GM18861 (cell line): ENCODE results near the gene BEX3.
A peak's percentile ranks its signal among the peaks of the same experiment; 100 is the strongest.
"Not testable (repeated sequence)": the region's sequence is repeated elsewhere in the genome, so short reads cannot be mapped to it uniquely, and the experiment has no call there.

Experiments used
- ATAC-seq: cut with Tn5 transposase; IDR thresholded peaks from one replicate; pipeline ENCODE4 v1.9.1; 2021; ENCODE audit not compliant: unreplicated experiment

Gene BEX3

DNA sequence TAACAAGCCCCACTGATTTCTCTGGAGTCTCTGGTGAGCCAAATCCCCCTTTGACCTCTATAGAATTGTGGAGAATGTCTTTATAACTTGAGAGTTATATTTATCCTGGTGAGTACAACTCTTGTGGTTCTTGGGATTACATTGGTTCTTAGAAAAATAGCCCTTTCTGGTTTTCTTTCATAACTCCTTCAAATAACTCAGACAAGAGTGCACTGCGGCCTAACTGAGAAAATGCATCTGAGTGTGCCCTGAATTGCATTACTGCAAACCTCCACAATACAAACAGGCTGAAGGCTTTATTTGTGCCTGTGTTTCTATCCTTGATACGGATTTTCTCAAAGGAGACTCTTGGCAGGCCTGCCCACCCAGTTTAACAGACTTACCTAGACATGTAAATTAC, 2.7 kb downstream of the BEX3 start:
- ATAC-seq: no peak

DNA sequence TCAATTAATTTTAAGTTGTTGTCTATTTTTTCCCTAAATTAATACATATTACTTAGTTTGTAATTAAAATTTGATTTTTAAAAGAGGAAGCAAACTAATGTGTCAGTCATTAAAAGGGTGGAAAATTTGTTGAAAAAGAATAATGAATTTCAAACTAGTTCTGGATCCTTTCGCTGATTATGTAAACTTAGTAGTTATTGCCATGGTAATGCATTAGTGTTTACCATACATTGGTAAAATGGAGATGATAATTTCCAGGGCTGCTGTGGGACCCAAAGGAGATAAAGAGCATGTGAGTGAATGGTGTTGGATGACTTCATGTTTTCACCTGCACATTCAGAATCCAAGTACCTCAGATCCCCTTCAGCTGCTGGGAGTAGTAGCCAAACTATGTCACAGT, 6.5 kb downstream of the BEX3 start:
- no peak for ATAC-seq

DNA sequence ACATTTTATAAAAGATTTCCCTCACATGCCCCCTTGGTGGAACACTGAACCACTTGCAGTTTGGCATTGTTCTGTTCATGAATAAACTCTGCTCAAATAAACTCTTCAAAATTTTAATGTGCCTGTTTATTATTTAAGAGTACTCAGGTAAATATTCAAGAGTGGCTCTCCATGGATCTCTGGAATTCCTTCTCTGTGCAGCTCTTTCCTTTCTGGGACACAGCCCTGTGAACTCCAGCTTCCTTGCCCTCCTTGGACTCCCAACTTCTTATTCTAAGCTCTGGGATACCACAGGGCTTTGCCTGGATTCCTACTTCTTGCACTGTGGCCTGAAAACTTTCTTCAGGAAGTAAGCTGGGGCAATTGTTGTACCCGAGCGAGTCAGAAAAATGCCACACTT, 8.3 kb downstream of the BEX3 start:
- no peak for ATAC-seq

DNA sequence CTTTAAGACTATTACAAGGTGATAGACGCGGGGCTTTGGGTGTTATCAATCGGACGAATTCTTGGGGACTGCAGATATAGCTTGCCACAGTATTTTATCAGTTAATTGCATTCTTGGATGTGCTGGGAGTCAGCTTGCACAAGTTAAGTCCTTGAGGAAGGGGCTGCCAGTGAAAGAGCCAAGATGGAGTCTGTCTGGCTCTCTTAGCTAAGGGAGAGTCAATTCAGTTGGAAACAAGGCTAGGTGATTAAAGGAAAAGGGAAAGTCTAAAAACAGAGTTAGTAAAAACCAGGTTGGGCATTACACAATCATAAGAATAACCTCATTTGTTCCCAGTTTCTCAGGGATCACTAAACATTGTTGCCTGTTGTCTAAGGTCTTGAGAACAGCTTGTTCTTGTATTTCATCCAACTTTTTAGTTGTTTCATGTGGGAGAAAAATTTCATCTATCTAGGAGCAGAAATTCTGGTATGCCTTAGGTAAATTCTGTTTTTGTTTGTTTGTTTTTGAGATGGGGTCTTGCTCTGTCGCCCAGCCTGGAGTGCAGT, 9.0 kb downstream of the BEX3 start:
- not testable (repeated sequence) for ATAC-seq

DNA sequence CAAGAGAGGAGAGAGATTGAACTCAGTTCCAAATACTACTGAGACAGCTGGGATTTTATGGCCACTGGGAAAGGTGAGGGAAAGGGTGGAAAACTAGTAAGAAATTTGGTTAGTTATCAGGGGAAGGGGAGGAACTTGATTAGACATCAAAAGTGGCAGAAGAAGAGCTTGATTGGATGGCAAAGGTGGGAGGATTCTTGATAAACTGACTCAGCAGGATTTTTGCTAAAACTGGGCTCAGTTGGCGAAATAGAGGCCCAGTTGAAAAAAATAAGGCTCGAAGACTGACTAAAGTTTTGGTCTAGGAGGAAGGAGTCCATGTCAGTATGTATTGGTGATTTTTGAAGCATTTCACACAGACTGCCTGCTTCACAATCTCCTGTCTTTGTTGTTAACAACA, 10.0 kb downstream of the BEX3 start:
- ATAC-seq: no peak

DNA sequence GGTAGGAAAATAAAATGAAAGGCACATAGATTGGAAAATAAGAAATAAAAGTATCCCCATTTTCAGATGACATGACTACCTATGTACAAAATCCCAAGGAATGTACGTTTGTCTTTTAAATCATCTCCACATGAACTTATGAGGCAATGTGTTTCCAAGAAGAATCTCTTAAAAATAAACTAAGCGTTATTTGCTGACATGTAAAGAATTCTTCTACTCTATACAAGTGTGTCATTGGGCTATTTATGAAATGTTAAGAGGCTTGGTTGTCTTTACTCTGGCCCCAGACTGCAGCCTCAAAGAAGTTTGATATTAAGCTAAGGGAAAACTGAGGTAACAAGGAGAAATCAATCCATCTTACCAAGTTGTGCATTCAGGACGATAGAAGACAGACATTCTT, 17.1 kb downstream of the BEX3 start:
- no peak for ATAC-seq

DNA sequence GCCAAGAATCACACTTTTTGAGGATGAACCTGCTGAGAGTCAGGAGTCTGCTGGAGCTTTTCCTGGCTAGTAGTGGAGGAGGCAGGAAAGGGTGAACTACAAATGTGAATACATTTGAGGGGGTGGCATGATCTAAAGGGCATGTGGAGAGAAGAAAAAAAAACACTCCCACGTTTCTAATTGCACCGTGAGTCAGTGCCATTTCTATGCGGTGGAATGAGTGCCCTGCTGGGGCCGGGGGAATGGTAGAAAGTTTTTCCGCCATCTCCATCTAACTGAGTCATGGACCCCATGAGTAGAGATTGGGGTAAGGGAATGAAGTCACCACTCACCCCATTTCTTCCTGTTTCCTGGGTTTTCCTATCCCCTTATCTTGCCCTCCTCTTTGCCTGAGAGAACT, 19.8 kb downstream of the BEX3 start:
- ATAC-seq: no peak

DNA sequence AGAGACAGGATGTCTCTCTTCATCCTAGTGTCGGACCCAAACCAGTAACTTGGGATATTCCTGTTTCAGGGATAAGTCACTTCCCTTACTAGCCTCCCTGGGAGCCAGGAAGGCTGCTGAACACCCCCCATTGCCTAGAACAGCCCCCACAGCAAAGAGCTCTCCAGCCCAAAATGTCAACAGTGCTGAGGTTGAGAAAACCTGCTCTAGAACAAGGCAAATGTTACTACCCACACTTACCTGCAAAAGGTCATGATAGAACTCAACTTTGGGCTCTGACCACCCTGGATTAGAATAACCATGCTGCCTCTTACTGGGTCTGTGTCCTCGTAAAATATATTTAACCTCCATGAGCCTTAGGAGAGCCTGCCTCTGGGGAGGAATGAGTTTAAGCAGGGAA, 20.3 kb downstream of the BEX3 start:
- ATAC-seq: no peak

DNA sequence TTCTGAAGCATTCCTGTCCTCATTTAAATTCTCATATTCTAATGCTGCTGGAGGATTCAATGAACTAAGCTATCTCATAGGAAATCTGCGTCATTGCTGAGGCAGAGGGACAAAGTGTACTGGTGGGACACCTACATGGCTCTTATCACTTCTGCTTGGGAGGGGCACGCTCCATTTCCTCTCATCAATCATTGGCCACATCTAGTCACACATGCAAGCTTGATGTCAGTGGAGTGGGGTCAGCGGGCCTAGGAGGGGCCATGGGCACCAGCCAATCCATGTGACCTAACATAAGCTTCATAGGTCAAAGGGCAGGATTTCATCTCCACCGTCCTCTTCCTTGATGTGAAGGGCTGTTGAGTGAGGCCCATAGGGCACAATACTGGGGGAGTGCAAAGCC, 21.4 kb downstream of the BEX3 start:
- ATAC-seq: no peak

DNA sequence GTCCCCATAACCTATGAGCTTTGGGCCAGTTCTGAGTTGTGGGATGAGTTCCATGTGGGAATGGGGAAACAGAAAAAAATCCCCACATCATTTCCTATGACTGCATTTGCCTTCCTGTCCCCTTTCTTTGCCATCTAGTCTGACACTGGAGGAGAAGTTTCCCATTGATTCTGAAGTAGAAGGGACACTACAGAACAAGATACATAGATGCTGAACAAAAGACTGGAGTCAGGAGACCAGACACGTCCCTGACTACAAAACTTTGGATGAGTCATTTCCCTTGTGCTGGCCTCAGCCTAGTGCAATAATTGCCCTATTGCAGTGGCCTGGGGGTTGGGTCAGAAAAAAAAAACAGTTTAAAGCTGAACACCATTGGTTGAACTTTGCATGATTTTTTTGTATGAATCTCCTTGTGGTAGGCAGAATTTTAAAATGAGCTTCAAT, 22.1 kb downstream of the BEX3 start:
- ATAC-seq: no peak

DNA sequence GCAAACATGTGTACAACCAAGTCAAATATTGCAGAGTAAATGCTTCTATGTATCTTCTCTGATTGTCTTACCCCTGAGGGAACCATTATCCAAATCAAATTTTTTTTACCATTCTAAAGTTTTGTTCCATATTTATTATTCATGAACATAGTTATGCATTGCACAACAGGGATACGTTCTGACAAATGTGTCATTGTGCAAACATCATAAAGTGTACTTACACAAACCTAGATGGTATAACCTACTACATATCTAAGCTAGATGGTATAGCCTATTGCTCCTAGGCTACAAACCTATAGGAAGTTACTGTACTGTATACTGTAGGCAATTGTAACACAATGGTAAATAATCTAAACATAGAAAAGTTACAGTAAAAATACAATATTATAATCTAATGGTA, 23.4 kb downstream of the BEX3 start:
- no peak for ATAC-seq

DNA sequence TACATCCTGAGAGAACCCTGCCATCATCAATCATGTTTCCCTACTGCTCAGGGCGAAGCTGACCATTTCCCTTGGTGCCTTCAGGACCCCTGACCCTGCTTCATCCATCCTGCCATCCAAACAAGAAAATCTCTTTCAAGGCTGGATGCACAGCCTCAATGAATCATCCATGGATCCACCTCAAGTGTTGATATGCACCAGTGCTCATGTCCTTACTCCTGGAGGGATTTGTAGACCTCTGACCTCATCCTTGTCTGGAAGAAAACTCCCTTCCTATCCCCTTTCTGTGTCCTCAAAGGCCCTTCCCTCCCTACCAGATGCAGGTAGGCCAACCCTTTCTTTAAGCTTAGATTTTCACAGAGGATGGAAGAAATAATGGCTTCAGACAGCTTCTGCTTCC, 24.6 kb downstream of the BEX3 start:
- ATAC-seq: no peak

DNA sequence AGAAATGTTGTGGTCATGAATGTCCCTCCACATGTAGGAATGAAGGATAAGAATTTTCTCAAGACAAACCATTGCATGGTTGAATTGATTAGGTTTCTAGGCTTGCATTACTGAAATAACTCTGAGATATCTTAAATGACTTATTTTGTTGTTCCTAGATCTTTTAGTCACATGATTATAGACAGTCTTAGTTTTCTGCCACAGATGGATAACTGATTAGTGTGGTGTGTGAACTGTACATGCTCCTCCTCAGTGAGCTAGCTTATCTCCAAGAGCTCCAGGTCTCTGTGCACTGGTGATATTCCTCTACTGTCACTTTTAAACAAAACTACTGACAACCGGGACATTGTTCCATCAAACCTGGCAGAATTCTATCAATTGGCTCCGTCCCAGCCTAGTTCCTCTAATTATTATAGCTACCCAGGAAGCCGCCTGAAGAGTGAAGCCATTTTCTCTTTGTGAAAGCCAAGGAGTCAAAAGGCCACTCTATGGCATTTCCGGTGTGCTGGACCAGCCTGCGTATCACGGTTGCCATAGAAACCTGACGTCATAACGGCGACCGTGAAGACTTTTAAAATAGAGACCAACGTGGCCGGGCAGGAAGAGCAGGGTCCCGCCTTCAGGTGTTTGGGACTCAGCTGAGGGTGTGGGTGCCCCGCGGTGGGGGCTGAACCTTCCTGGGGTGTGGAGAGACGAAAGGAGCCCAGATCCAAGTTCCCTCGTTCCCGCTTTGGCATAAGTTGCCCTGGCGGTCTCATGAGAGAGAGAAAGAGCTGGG, 28.1 kb downstream of the BEX3 start:
- ATAC-seq: peak; percentile 95

DNA sequence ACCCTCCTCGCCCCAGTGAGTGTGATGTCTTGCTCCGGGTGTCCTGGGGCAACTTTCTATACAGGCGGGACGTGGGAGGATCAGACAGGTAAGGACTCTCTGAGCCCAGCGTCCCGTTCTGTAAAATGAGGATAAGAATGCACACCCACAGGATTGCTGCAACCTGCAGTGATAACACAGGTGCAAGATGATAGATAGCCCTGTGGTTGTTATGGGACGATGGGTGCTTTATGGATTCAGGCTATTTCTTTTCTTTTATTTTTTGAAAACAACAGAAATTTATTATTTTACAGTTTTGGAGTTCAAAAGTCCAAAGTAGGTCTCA, 28.6 kb downstream of the BEX3 start:
- ATAC-seq: no peak

DNA sequence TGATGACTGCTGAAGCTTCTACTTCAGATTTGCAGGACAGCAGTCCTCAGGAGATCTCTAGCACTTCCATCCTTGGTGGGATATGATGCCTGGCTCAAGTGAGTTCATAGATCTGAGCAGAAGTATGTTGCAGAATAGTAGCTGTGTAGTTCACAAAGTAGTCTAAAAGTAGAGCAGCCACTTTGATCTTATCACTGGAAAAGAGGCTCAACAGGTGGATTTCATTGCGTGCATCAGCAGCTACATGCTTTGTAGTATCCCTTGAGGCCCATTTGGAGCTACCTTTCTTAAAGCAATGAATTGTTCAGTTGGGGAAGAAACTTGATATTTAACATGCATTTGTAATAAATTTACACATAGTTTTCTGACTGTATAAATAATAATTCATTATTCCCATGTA, 29.9 kb downstream of the BEX3 start:
- ATAC-seq: no peak

DNA sequence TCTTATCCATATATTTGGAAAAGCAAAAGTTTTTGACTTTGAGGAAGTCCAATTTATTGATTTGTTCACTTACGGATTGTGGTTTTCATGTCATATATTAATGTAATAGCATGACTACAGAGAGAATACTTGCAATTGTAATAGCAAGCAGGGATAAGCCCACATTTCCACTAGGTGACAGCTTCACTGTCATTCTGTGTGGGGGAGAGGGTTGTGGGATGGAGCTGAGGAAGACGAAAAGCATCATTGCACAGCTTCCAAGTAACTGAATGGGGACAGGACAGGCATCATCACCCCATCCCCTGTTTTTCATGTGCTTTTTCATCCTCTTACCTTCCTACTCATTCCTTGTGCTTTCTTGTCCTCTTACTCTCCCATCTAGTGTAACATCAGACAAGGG, 31.4 kb downstream of the BEX3 start:
- no peak for ATAC-seq

DNA sequence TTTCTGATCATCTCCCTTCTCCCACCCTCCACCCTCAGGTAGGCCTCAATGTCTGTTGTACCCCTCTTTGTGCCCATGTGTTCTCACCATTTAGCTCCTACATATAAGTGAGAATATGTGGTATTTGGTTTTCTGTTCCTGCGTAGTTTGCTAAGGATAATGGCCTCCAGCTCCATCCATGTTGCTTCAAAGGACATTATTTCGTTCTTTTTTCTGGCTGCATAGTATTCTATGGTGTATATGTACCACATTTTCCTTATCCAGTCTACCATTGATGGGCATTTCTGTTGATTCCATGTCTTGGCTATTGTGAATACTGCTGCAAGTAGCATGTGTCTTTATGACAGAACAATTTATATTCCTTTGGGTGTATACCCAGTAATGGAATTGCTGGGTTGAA, 35.4 kb downstream of the BEX3 start:
- not testable (repeated sequence) for ATAC-seq

DNA sequence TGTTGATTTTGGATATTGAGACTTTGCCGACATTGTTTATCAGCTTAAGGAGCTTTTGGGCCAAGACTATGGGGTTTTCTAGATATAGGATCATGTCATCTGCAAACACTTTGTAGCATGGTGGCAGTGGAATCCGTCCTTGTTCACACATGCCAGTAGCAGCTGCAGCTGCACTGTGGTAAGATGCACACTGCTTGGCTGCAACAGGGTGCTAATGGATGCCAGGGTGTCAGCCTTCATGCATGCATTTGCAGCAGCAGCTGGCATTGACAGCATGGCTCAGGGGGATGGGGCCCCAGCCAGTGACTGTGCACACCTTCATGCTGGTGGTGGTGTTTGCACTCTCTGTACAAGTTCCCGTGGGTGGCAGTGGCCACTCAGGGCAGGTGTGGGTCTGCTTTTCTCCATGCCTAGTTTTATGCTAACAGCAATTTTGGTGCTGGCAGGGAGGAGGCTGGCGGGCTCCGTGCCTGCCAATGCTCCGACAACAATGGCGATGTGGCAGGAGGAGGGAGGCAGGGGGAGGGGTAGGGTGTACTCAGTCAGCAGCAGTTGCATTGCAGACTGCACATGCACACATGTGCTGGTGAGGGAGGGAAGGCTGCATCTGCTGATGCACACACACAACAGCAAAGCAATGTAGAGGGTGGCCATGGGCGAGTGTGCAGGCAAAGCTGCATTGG, 37.5 kb downstream of the BEX3 start:
- ATAC-seq: no peak

DNA sequence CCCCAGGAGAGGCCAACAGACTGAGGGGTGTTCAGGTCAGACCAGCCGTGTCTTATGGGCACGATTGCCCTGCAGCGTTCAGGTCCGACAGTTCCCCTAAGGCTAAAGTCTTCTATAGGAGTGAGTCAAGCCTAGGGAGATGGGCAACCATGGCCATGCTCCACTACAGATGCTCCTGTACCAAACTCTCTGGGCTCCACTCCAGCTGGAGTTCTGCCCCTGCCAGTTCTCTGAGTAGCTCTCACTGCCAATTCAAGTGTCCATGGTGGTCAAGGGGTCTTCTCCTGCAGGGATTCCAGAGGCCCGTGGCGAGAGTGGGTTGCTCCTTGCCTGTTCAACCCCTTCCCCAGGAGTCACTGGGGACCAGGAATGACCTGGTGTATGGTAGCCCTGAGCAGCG, 38.2 kb downstream of the BEX3 start:
- ATAC-seq: no peak

DNA sequence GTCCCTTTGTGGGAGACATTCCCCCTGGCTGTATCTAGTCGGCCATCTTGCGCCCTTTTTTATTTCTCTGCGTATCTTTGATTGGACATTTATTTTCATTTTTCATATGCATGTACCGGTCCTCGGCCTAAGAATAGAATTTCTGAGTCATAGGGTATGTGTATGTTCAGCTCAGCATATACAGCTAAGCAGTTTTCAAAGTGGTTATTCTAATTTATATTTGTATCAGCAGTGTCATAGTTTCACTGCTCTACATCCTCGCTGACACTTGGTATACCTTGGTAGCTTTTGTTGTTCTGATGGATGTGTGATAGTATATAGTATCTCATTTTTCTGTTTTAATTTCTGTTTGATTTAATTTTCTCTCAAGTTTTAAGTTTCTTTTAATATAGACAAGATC, 38.7 kb downstream of the BEX3 start:
- no peak for ATAC-seq

DNA sequence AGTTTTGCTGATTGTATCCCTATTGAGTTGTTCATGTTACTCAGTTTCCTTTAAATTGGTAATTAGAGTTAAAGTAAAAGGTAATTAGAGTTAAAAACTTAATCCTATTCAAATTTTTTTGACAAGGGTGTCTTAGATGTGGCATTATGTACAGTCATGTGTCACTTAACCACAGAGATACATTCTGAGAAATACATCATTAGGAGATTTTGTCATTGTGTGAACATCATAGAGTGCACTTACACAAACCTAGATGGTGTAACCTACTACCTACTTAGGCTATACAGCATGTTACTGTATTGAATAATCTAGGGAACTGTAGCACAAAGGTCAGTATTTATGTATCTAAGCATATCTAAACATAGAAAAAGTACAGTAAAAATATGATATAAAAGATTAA, 39.2 kb downstream of the BEX3 start:
- ATAC-seq: no peak

DNA sequence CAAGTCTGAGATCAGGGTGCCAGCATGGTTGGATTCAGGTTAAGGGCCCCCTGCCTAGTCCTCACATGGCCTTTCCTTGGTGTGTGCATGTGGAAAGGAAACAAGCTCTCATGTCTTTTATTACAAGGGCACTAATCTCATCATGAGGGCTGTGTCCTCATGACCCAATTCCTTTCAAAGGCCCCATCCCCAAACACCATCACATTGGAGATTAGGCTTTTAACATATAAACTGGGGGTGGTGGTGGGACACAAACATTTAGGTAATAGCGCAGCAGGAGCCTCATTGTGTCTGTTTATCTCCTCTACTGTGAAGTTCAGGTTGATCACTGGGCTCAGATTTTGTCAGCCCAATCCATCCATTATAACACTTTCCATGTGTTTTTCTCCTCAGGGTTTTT, 41.0 kb downstream of the BEX3 start:
- ATAC-seq: no peak

DNA sequence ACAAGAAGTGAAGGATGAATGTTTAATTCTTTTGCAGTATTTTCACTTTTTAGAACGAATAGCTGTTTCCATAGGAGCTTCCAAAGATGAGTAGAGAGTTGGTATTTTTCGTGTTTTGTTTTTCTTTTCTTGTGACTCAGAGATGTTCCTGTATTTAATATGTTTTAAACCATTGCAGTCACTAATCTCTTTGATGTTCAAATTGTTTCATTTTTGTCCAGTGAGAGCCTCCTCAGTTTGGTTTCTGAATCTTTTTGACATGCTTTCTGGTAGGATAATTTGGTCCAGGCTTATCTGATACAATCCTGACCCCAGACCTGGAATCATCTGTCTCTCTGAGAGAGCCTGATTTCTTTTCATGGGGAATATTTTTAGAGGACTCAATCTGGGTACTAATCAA, 41.6 kb downstream of the BEX3 start:
- no peak for ATAC-seq
